ENCODE measurements around the gene CIT.

GRCh38 chr12:119885549-119885948 is 8.4 kb upstream of the CIT start:
- TF ChIP-seq SPI1 (IDR thresholded peaks at IDR 0.05; ENCODE audit: low read depth, low read length): no peak
- TF ChIP-seq POLR2A (IDR thresholded peaks at IDR 0.05; ENCODE audit: low read depth, low read length): no peak
- TF ChIP-seq PAX5 (IDR thresholded peaks at IDR 0.05; ENCODE audit: insufficient read depth, low read length, severe bottlenecking): no peak
- no peak for TF ChIP-seq POLR2AphosphoS5 (IDR thresholded peaks at IDR 0.05; ENCODE audit: low read depth, low read length)
- no peak for TF ChIP-seq TAF1 (IDR thresholded peaks at IDR 0.05; ENCODE audit: low read depth, low read length)
- no peak for TF ChIP-seq POU2F2 (IDR thresholded peaks at IDR 0.05; ENCODE audit: low read depth, low read length)

Data from GM12891 (cell line).